Measurements from ENCODE around the gene MCM10. TPM values are rescaled to one million over a fixed set of nuclear protein-coding genes. Genes with fewer than 3 reads are reported as not detected.
"Not testable (repeated sequence)": the region's sequence is repeated elsewhere in the genome, so short reads cannot be mapped to it uniquely, and the experiment has no call there.

MCM10 gene
- total and polyA plus RNA-seq, 2 donors: 0.14 to 4.5 TPM

GRCh38 chr10:13219685-13220670, 58.6 kb downstream of the MCM10 start:
- Histone ChIP-seq H3K4me3 (ENCODE audit: low read depth, low read length) (no peak overlapping the region), H3K4me1 (ENCODE audit: insufficient read depth) (no peaks in the 10 kb centered on the region), H3K36me3 (ENCODE audit: insufficient read depth) (no peaks in the 10 kb centered on the region), H3K27ac (ENCODE audit: low read depth) (no peak overlapping the region)
- WGBS: 62% methylated on average over 12 of the region's 12 CpGs
- no peak for DNase-seq (ENCODE audit: extremely low spot score)

- no peaks in the 10 kb centered on the region for H3K4me1 ChIP-seq (ENCODE audit: insufficient read depth)
- no peaks in the 10 kb centered on the region for H3K36me3 ChIP-seq (ENCODE audit: insufficient read depth)
Observed at GRCh38 chr10:13221572-13221971, 60.2 kb downstream of the MCM10 start.

GRCh38 chr10:13222151-13222550, 60.8 kb downstream of the MCM10 start:
- H3K4me1 ChIP-seq (ENCODE audit: insufficient read depth): no peaks in the 10 kb centered on the region
- DNase-seq (ENCODE audit: extremely low spot score): no peak

More at GRCh38 chr10:13221572-13221971, 60.2 kb downstream of the MCM10 start:
- 87% methylated on average over 8 of the region's 8 CpGs for WGBS
- DNase-seq (ENCODE audit: extremely low spot score): no peak
- no peak overlapping the region for H3K27ac ChIP-seq (ENCODE audit: low read depth)
- no peak overlapping the region for H3K4me3 ChIP-seq (ENCODE audit: low read depth, low read length)

GRCh38 chr10:13222566-13222965, 61.2 kb downstream of the MCM10 start:
- DNase-seq (ENCODE audit: extremely low spot score): no peak
- Histone ChIP-seq H3K4me3 (ENCODE audit: low read depth, low read length) (no peak overlapping the region), H3K36me3 (ENCODE audit: insufficient read depth) (no peaks in the 10 kb centered on the region), H3K4me1 (ENCODE audit: insufficient read depth) (no peaks in the 10 kb centered on the region), H3K27ac (ENCODE audit: low read depth) (no peak overlapping the region)
- 97% methylated on average over 7 of the region's 7 CpGs for WGBS

More at GRCh38 chr10:13222151-13222550, 60.8 kb downstream of the MCM10 start:
- Histone ChIP-seq H3K4me3 (ENCODE audit: low read depth, low read length) (no peak overlapping the region), H3K36me3 (ENCODE audit: insufficient read depth) (no peaks in the 10 kb centered on the region), H3K27ac (ENCODE audit: low read depth) (no peak overlapping the region)
- WGBS: 90% methylated on average over 6 of the region's 6 CpGs

GRCh38 chr10:13223241-13223640, 61.9 kb downstream of the MCM10 start:
- WGBS: 84% methylated on average over 9 of the region's 9 CpGs
- H3K4me1 ChIP-seq (ENCODE audit: insufficient read depth): no peaks in the 10 kb centered on the region
- no peak for DNase-seq (ENCODE audit: extremely low spot score)
- no peaks in the 10 kb centered on the region for H3K36me3 ChIP-seq (ENCODE audit: insufficient read depth)
- H3K4me3 ChIP-seq (ENCODE audit: low read depth, low read length): no peak overlapping the region
- H3K27ac ChIP-seq (ENCODE audit: low read depth): no peak overlapping the region

GRCh38 chr10:13224210-13224995, 63.0 kb downstream of the MCM10 start:
- Histone ChIP-seq H3K4me1 (ENCODE audit: insufficient read depth) (no peaks in the 10 kb centered on the region), H3K27ac (ENCODE audit: low read depth) (no peak overlapping the region), H3K36me3 (ENCODE audit: insufficient read depth) (no peaks in the 10 kb centered on the region), H3K4me3 (ENCODE audit: low read depth, low read length) (no peak overlapping the region)
- 86% methylated on average over 11 of the region's 11 CpGs for WGBS
- no peak for DNase-seq (ENCODE audit: extremely low spot score)

GRCh38 chr10:13225601-13226000, 64.2 kb downstream of the MCM10 start:
- no peaks in the 10 kb centered on the region for H3K36me3 ChIP-seq (ENCODE audit: insufficient read depth)
- WGBS: 87% methylated on average over 8 of the region's 8 CpGs
- no peak for DNase-seq (ENCODE audit: extremely low spot score)
- no peak overlapping the region for H3K27ac ChIP-seq (ENCODE audit: low read depth)
- H3K4me3 ChIP-seq (ENCODE audit: low read depth, low read length): no peak overlapping the region
- no peaks in the 10 kb centered on the region for H3K4me1 ChIP-seq (ENCODE audit: insufficient read depth)

GRCh38 chr10:13227031-13227430, 65.7 kb downstream of the MCM10 start:
- H3K4me1 ChIP-seq (ENCODE audit: insufficient read depth): no peaks in the 10 kb centered on the region
- H3K36me3 ChIP-seq (ENCODE audit: insufficient read depth): no peaks in the 10 kb centered on the region
- no peak overlapping the region for H3K4me3 ChIP-seq (ENCODE audit: low read depth, low read length)
- WGBS: 84% methylated on average over 5 of the region's 5 CpGs
- H3K27ac ChIP-seq (ENCODE audit: low read depth): no peak overlapping the region
- no peak for DNase-seq (ENCODE audit: extremely low spot score)

- no peaks in the 10 kb centered on the region for H3K36me3 ChIP-seq (ENCODE audit: insufficient read depth)
- WGBS: 52% methylated on average over 9 of the region's 9 CpGs
- no peaks in the 10 kb centered on the region for H3K4me1 ChIP-seq (ENCODE audit: insufficient read depth)
- DNase-seq (ENCODE audit: extremely low spot score): no peak
- no peak overlapping the region for H3K4me3 ChIP-seq (ENCODE audit: low read depth, low read length)
- H3K27ac ChIP-seq (ENCODE audit: low read depth): no peak overlapping the region
Observed at GRCh38 chr10:13231190-13231589, 69.8 kb downstream of the MCM10 start.

- Histone ChIP-seq H3K36me3 (ENCODE audit: insufficient read depth) (no peaks in the 10 kb centered on the region), H3K27ac (ENCODE audit: low read depth) (no peak overlapping the region), H3K4me3 (ENCODE audit: low read depth, low read length) (no peak overlapping the region), H3K4me1 (ENCODE audit: insufficient read depth) (no peaks in the 10 kb centered on the region)
- no peak for DNase-seq (ENCODE audit: extremely low spot score)
- 84% methylated on average over 6 of the region's 6 CpGs for WGBS
Observed at GRCh38 chr10:13231808-13232207, 70.5 kb downstream of the MCM10 start.

GRCh38 chr10:13233358-13233757, 72.0 kb downstream of the MCM10 start:
- DNase-seq (ENCODE audit: extremely low spot score): no peak
- H3K36me3 ChIP-seq (ENCODE audit: insufficient read depth): no peaks in the 10 kb centered on the region
- no peak overlapping the region for H3K4me3 ChIP-seq (ENCODE audit: low read depth, low read length)
- no peaks in the 10 kb centered on the region for H3K4me1 ChIP-seq (ENCODE audit: insufficient read depth)
- no peak overlapping the region for H3K27ac ChIP-seq (ENCODE audit: low read depth)
- WGBS: 59% methylated on average over 14 of the region's 14 CpGs

GRCh38 chr10:13234172-13234571, 72.8 kb downstream of the MCM10 start, which contains the start of gene UCMA:
Gene UCMA, minus strand, starts transcription at chr10:13234374. Its CDS starts 116 bp downstream, at chr10:13234258.
- Histone ChIP-seq H3K4me1 (ENCODE audit: insufficient read depth) (no peaks in the 10 kb centered on the region), H3K36me3 (ENCODE audit: insufficient read depth) (no peaks in the 10 kb centered on the region), H3K27ac (ENCODE audit: low read depth) (no peak within 1 kb of the TSS), H3K4me3 (ENCODE audit: low read depth, low read length) (no peak within 1 kb of the TSS)
- 52% methylated on average over 10 of the region's 10 CpGs for WGBS
- no peak for DNase-seq (ENCODE audit: extremely low spot score)

GRCh38 chr10:13234736-13235135, 73.4 kb downstream of the MCM10 start:
- not testable (repeated sequence) for H3K36me3 ChIP-seq (ENCODE audit: insufficient read depth); H3K27ac ChIP-seq (ENCODE audit: low read depth); DNase-seq (ENCODE audit: extremely low spot score); H3K4me3 ChIP-seq (ENCODE audit: low read depth, low read length); H3K4me1 ChIP-seq (ENCODE audit: insufficient read depth)
- WGBS: 89% methylated on average over 13 of the region's 13 CpGs

Measured in urinary bladder (tissue), 4 donors.